ENCODE data around the gene KCNA5.

KCNA5 gene

GRCh38 chr12:5085896-5086295 lies 42.2 kb downstream of the KCNA5 start:
- TF ChIP-seq CTCF (IDR thresholded peaks at IDR 0.05; ENCODE audit: extremely low read depth, missing control alignments): no peak
- no peak for DNase-seq (ENCODE audit: low spot score)

GRCh38 chr12:5087831-5088554 lies 44.3 kb downstream of the KCNA5 start:
- no peak for TF ChIP-seq CTCF (IDR thresholded peaks at IDR 0.05; ENCODE audit: extremely low read depth, missing control alignments)
- no peak for DNase-seq (ENCODE audit: low spot score)

GRCh38 chr12:5088586-5089264 lies 45.0 kb downstream of the KCNA5 start:
- no peak for TF ChIP-seq CTCF (IDR thresholded peaks at IDR 0.05; ENCODE audit: extremely low read depth, missing control alignments)
- DNase-seq (ENCODE audit: low spot score): no peak

- TF ChIP-seq CTCF (IDR thresholded peaks at IDR 0.05; ENCODE audit: extremely low read depth, missing control alignments): no peak
- DNase-seq (ENCODE audit: low spot score): no peak
Measured at GRCh38 chr12:5094551-5094950, 50.9 kb downstream of the KCNA5 start.

- no peak for DNase-seq (ENCODE audit: low spot score)
- no peak for TF ChIP-seq CTCF (IDR thresholded peaks at IDR 0.05; ENCODE audit: extremely low read depth, missing control alignments)
Measured at GRCh38 chr12:5094986-5095385, 51.3 kb downstream of the KCNA5 start.

Measured in GM20000 (cell line).